Erythroblast (primary cell): ENCODE data around the gene ATP8B3.

Experiments
- DNase-seq, 2 experiments: peaks; one replicate each; lab custom pipeline; 2025; lab: John Stamatoyannopoulos, UW
- GATA1 ChIP-seq: IDR thresholded peaks from 2 replicates; pipeline ENCODE4 v1.6.1; 2011; ENCODE audit warnings: low read depth, mild to moderate bottlenecking, control low read depth, low read length, moderate library complexity
- POLR2A ChIP-seq: IDR thresholded peaks from 2 replicates; pipeline ENCODE4 v1.6.1; 2011; ENCODE audit warnings: mild to moderate bottlenecking, low read length

ATP8B3 gene

GRCh38 chr19:1832046-1832663 lies 20.1 kb upstream of the ATP8B3 start:
- no peak for TF ChIP-seq POLR2A
- TF ChIP-seq GATA1, result no peak

GRCh38 chr19:1830978-1831377 lies 18.9 kb upstream of the ATP8B3 start:
- TF ChIP-seq GATA1 (no peak), POLR2A (no peak)
- DNase-seq, result no peak

More at GRCh38 chr19:1832046-1832663, 20.1 kb upstream of the ATP8B3 start:
- no peak for DNase-seq

DNA sequence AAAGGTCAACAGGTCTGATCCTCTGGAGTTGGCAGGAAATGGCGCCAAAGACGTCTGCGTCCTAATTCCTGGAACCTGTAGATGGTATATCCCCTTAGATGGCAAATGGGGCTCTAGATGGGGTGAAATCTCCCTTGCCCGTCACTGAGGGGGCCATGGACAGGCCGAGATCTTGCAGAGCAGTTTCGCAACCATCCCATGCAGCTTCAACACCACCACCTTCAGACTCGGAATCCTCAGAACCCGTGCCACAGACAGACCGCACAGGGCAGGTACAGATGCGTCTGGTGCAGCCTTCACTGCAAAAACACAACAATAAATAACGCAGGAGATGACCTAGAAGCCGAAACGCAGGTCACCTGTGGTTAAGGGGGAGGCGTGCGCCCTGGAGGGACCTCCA lies 18.5 kb upstream of the ATP8B3 start:
- no peak for TF ChIP-seq GATA1
- no peak for TF ChIP-seq POLR2A
- no peak for DNase-seq

DNA sequence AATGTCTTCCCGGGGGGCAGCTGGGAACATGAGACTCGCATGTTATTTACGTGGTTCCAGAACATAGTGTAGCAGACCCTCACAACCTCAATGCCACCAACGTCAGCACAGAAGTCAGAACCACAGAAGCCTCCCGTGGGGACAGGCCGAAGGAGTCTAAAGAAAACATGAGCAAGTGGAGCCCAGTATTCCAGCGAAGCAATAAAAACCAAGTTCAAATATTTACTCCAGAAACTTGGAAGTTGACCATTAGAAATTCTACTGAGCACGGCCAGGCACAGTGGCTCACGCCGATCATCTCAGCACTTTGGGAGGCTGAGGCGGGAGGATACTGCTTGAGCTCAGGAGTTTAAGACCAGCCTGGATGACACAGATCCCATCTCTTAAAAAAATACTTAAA lies 17.9 kb upstream of the ATP8B3 start:
- TF ChIP-seq GATA1, result no peak
- TF ChIP-seq POLR2A, result no peak
- no peak for DNase-seq

DNA sequence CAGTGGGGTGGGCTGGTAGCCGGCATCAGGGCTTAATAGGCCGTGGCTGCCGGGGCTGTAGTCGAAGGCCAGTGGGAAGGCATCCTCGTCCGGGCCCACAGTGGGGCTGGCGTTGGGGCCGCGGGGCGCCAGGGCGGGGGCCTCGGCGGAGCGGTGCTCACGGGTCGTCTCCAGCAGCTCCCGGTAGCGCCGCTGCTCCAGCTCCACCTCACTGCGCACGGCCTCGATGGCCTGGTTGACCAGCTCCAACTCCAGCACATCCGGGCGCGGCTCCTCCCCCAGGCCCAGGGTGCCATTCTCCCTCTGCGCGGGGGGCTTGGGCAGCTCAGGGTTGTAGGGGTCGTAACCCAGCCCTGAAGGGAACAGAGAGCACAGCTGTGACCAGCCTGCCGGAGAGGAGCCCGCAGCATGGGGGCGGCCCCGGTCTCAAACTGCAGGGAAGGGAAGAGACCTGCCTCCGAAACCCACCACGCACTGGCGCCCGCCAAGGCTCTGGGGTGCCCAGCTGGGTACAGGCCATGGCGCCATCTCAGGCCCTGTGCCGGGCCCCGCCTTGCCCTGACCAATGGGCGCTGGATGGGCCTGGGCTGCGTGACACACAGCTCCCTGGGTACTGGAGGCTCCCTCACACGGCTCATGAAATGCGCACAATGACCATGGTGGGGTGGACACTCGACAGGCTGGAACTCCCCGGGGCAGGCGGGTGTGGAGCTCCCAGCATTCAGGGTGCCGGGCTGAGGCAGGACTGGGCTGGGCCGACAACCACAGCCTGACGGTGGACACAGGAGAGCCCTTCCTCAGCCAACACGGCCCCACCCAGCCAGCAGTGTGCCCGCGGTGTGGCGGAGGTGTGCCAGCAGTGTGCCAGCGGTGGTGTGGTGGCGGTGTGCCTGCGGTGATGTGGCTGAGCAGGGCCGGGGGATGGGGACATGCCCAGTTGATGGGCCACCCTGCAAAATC lies 16.5 kb upstream of the ATP8B3 start:
- TF ChIP-seq GATA1 (no peak), POLR2A (no peak)
- no peak for DNase-seq

DNA sequence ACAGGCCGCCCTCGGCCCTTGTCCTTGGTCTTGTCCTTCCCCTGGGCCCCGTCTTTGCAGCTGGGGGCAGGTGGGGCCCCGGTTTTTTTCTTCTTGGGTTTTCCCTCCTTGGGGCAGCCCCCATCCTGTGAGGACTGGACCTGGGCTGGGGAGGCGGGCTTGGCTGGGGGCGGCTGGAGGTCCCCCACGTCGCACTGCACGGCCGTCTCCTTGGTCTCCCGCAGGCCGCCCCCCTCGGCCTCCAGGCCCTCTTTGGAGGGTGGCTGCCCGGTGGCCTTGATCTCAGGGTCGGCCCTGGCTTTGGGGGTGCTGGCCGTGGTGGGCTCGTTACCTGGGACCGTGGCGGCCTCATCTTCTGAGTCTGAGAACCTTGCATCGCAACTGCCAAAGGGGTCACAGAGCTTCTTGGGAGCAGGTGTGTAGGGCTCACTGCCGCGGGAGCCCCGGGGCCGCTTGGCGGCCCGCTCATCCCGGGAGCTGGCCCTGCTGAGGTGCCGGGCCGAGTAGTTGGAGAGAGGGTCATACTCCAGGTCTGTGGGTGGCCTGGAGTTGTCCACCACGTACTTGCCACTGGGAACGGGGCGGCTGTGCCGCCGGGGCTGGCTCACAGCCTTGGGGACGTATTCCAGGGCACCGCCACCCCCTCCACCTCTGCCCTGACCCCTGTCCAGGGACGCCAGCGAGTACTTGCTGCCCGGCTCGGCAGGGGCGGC lies 15.6 kb upstream of the ATP8B3 start:
- DNase-seq, result no peak
- TF ChIP-seq POLR2A (no peak), GATA1 (no peak)

GRCh38 chr19:1826557-1827521 lies 14.8 kb upstream of the ATP8B3 start:
- DNase-seq, result no peak
- TF ChIP-seq GATA1 (no peak), POLR2A (no peak)

GRCh38 chr19:1825909-1826556 lies 14.0 kb upstream of the ATP8B3 start:
- peak; percentile 78 to 89 for DNase-seq
- TF ChIP-seq GATA1, result no peak
- TF ChIP-seq POLR2A, result no peak

- TF ChIP-seq POLR2A (no peak), GATA1 (no peak)
These were observed 12.2 kb upstream of the ATP8B3 start for GRCh38 chr19:1824252-1824622.

DNA sequence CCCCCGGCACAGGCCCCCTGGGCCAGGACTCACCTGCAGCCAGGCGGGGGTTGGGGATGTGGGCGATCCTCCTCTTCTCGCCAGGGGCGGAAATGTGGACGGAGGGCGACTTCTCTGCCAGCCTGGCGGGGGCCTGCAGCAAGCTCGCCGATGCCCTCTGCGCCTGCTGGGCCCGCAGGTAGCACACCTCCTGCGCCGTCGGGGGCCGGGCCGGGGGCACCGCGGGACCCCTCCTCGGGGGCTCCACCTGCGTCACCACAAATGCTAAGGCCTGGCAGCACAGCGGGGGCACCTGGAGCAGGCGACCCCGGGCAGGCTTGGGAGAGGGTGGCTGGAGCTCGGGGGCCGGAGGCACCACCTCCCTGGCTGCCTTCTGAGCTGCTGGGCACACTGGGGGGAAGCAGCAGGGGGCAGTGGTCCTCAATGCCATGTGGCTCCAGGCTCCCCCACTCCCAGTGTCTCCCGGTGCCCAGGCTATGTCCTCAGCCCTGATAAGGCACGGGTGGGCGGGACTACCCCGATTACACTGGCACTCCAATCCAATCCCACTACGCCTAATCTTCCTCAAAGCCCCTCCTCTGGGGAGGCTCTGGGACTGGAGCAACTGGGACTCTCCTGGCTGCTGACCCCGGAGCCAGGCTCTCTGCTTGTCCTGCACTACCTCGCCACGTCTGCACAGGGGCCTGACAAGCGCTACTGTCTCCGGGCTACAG lies 11.6 kb upstream of the ATP8B3 start:
- TF ChIP-seq POLR2A, result no peak
- no peak for TF ChIP-seq GATA1
- no peak for DNase-seq

More at GRCh38 chr19:1824252-1824622, 12.2 kb upstream of the ATP8B3 start:
- no peak for DNase-seq

DNA sequence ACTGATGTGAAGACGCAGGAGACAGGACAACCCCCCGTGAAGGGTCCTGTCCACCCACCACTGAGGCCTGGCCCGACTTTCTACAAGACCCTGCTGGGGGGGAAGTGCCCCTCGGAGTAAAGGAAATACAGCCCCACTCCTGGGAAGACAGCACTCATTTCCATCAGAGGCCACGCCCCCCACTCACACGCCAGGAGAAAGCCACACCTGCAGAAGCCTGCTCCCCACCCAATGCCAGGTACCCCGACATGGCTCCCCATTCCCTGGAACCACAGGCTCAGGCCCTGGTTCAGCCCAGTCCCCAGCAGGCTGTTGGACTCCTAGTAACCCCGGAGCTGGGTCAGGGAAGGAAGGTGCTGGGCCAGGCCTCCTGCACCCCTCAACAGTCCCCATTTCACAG lies 10.9 kb upstream of the ATP8B3 start:
- TF ChIP-seq GATA1 (no peak), POLR2A (no peak)
- no peak for DNase-seq

DNA sequence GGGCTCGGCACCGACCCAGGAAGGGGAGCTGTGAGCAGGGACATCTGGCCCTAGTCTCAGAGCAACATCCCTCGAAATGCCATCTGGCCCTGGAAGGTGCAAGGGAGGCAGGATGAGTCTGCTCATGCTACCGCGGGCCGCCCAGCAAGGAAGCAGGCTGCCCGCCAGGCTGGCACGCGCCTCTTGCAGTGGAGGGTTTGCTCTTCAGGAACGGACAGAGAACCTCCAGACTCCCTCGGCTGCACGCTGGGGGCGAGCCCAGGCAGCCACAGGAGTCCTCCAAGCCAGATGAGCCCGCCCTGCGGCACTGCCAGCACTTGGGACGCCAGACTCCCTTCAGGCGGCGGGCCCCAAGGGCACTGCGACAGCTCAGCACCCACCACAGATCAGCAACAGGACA lies 10.1 kb upstream of the ATP8B3 start:
- TF ChIP-seq GATA1 (no peak), POLR2A (no peak)
- DNase-seq, result no peak
